CD4-positive, alpha-beta T cell treated with Interleukin-10 for 1 hour (primary cell): Measurements from ENCODE around the gene RASSF5.
A peak's percentile ranks its signal among the peaks of the same experiment; 100 is the strongest.

Source experiments
- DNase-seq: peaks from one replicate; pipeline ENCODE4 v3.0.0-alpha.2; 2020

Gene RASSF5, protein sequence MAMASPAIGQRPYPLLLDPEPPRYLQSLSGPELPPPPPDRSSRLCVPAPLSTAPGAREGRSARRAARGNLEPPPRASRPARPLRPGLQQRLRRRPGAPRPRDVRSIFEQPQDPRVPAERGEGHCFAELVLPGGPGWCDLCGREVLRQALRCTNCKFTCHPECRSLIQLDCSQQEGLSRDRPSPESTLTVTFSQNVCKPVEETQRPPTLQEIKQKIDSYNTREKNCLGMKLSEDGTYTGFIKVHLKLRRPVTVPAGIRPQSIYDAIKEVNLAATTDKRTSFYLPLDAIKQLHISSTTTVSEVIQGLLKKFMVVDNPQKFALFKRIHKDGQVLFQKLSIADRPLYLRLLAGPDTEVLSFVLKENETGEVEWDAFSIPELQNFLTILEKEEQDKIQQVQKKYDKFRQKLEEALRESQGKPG

DNA sequence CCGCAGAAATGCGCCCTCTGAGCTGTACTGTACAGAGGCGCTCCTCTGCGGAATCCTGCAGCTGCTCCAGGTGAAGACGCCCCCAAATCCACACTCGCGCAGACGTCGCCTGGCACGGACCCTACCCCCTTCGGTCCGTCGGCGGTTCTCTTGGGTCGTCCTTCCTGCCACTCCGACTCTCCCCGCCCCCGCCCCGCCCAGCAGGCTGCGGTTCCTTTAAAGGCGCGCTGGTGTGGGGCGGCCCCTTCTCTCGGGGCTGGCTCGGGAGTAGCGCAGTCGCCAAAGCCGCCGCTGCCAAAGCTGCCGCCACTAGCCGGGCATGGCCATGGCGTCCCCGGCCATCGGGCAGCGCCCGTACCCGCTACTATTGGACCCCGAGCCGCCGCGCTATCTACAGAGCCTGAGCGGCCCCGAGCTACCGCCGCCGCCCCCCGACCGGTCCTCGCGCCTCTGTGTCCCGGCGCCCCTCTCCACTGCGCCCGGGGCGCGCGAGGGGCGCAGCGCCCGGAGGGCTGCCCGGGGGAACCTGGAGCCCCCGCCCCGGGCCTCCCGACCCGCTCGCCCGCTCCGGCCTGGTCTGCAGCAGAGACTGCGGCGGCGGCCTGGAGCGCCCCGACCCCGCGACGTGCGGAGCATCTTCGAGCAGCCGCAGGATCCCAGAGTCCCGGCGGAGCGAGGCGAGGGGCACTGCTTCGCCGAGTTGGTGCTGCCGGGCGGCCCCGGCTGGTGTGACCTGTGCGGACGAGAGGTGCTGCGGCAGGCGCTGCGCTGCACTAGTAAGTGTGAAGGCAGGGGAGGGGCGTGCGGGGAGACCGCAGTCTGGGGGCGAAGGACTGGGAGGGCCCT, at the start of gene RASSF5:
RASSF5 (plus strand) TSS at position 248 of the 846 bp plus-strand sequence; CDS start at position 320, 72 bp downstream.
- DNase-seq = peak; percentile 85

DNA sequence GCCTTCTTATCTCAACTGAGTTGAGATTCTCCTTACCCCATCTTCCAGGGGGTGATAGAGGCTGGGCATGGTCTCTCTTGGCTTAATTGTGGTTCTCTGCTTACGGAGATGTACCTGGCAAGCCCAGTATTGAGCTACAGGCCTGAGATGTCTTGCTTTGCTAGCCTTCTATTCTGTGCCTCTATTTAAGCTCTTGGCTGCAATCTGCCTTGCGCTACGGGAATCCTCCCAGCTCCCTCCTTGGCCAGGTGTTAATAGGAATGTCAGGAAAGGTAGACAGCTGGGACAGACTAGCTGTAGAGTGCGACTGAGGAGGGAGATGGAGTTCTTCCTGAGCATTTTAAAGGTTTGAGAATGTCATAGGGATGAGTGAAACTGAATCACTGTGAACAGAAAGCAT, 47.6 kb upstream of the RASSF5 start:
- DNase-seq = no peak

DNA sequence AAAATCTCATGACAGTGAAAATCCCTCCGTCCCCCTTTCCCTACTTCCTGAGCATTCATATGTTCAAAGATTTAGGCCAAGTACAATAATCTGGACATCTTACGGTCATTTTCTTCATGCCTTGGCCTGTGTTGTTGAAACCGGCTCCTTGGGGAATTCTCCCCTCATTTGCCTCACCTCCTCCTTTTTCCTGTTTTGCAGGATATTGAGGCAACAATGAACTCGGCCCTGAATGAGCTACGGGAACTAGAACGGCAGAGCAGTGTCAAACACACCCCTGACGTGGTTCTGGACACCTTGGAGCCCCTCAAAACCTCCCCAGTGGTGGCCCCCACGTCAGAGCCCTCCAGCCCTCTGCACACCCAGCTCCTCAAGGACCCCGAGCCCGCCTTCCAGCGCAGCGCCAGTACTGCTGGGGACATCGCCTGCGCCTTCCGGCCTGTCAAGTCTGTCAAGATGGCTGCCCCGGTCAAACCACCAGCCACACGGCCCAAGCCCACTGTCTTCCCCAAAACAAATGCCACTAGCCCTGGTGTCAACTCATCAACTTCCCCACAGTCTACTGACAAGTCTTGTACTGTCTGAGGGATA, 46.4 kb upstream of the RASSF5 start:
- no peak for DNase-seq

DNA sequence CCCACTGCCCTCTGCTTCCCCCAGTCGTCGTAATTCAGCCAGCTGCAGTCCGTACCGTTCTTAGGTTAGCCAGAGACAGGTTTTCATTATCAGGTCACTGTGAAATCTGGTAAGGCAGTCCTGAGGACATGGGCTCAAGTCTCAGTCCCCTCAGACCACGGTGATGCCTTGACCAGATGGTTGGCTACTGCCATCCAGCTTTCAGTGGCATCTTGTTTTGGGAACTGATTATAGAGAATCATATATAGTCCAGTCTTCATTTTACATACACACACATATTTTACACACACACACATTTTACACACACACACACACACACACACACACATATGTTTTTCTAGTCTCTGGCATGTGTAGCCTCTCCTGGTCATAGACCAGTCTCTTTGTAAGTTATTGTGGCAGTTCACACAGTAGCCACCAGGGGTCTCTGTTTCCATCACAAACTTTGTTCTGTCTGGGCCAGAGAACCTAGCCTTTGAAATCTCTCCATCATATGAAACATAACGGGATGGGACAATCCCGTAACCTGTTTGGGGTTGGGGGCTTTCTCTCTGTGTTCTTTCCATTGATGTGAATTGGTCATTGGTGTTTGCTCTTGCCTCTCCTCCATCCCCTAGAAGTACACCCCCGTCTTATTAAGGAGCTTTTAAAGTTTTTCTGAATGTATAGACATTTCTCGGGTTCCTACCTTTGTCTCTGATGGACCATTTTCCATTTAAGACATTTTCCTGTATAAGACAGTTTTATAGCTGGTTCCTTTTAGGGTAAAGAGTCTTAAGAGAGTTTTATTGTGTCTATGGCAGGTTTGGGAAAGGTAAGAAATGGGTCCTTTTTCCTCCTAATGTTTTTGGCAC, 45.5 kb upstream of the RASSF5 start:
- peak; percentile 84 for DNase-seq

DNA sequence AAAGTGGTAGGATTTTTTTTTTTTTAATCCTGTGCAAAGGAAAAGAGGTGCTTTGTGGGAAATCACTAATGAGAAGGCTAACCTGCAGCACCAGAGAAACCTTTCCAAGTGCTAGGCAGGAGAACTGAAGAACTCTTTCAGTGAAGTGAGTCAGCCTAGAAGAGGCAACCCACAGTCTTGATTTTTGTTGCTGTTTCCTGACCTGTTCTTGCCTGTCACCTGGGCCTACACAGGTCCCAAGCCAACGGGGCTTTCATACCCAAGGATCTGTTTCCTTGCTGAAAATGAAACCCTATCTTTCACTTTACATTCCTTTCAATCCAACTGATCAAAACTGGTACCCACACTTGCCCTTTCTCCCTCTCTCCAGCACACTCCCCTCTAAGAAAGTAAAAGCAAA, 44.2 kb upstream of the RASSF5 start:
- DNase-seq = no peak

DNA sequence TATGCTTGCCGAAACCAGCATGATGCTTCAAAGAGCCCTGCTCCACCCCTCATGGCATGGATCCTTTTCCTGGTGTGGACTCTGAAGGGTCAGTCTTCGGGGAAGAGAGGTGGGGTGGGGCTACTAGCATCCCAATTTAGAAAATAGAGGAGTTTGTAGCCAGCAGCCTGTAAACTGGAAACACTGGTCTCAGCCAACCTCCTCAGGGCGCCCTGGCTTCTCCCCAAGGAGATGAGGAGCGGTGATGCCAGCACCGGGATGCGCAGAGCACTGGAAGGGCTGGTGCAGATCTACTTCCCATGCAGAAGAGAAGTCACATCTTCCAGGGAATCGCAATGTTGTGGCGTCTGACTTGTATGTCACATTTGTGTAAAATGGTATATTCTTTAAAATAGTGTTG, 43.4 kb upstream of the RASSF5 start:
- DNase-seq = no peak

DNA sequence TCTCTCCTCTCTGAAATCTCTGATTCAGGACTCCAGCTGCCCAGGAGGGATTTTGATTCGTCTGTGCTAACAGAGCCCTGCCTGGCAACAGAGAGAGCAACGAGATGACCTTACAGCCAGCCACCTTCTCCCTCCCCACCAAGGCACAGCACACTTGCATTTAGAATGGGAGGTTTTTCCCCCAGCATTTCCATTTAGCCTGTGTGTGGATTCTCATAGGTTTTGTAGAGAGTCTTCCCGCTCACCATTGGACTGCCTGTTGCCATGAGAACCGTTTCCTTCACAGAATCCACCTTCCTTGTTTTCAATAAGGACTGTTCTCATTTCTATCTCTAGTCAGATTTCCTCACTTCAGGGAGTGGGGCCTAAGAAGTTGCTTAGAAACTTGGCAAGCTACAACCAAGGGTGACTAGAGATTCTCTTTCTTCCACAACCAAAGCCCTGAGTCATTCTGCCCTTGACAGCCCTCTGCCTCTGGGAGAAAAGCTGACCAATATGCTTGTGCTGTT, 42.8 kb upstream of the RASSF5 start:
- DNase-seq = no peak

DNA sequence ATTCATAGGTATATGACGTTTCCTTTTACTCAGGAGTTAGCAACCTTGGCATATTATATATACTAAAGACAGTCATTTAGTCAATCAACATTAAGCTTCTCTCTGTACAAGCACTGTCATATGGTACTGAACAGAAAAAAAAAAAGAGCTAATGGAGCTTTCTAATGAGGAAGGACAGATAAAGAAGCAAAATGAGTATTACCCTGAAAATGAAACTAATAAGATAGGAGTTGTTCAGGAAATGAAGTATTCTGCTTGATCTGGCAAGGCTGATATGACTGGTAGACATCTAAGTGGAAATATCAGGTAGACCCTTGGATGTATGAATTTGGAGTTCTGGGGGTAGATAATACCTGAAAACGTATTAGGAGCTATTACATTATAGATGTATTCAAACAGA, 41.4 kb upstream of the RASSF5 start:
- no peak for DNase-seq

DNA sequence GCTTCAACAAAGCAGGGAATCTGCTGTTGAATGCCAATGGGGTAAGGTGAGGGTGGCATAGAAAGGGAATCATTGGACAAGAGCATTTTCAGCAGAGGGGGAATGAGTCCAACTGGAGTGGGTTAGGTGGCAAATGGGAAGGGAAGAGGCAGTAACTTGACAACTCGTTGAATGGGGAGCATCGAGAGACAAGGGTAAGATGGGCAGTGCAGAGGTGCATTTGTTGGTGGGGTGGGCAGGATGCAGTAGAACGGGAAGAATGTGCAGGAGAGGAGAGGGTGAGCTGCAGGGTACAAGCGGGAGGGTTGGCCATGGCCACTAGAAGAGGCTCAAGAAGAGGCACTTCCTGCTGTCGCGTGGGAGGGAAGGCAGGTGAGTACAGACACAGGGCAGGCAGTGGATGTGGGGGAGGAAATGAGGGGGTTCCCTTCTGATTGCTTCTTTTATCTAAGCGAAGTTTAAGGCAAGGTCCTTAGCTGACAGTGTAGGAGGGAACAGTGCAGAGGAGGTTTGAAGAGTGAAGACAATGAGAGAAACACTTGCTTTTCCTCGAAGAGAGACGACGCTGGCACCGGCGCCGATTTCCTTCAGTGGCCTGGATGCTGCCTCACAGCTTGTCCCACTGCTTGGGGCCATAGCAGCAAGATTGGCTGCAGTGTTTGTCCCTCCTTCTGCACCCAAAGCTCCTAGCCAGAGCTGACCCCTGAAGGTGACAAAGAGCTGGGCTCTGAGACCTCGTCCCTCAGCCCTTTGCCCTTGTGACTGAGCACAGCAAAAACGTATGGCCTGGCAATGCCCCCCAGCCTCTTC, 40.3 kb upstream of the RASSF5 start:
- DNase-seq = no peak

DNA sequence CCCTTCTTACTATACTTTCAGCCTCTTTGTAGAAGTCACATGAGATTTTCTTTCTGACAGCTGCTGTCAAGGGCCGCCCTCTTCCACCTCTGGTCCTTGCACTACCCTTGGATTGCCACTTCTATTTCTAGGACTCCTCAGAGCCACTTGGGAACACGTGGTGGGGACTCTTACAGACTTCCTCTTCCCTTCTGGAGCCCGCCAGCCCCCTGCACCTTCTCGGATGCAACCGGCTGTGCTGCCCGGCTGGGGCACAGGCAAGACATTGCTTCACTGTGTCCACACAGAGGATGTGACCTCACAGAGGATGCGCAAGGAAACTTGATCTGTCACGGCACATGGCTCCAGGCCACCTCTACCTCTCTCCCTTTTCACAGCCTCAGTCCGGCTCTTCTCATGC, 39.4 kb upstream of the RASSF5 start:
- peak; percentile 38 for DNase-seq

DNA sequence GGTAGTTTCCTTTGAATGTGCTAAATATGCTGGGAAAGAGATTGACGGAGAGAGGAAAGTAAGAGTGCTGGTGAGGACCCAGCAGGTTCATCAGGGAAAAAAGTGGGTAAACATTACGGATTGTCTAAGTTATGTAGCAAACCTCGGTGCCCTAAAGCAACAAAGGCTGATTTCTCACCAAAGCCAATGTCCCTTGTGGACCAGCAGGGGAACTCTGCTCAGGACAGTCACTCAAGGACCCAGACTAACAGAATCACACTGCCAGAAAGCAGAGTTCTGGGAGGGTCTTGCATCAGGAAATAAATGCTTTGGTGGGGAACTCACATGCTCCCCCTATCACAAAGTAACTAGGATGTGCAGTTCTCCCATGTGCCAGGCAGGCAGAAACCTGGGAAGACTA, 38.8 kb upstream of the RASSF5 start:
- DNase-seq = no peak

DNA sequence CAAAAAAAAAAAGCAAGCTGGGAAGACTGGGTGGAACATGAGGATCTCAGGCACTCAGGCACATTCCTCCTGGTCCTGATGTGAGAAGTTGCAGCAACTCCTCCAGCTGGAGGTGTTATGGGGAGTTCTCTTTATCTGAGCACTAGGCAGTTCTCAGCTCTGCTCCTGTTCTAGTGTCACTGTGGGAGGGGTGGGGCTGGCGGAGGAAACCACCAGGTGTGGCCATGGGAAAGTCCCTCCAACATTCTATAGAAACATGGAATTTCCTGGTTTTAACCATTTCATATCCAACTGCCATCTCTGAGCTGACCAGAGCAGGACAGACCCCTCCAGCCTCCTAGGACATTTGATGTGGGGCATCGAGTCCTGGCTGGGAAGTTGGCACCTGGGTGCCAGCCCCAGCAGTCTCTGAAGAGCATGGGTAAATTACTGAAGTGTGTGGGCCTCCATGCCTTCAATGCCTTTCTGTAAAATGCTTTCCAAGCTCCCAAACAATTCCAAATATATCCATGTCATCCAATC, 37.9 kb upstream of the RASSF5 start:
- peak; percentile 60 for DNase-seq

DNA sequence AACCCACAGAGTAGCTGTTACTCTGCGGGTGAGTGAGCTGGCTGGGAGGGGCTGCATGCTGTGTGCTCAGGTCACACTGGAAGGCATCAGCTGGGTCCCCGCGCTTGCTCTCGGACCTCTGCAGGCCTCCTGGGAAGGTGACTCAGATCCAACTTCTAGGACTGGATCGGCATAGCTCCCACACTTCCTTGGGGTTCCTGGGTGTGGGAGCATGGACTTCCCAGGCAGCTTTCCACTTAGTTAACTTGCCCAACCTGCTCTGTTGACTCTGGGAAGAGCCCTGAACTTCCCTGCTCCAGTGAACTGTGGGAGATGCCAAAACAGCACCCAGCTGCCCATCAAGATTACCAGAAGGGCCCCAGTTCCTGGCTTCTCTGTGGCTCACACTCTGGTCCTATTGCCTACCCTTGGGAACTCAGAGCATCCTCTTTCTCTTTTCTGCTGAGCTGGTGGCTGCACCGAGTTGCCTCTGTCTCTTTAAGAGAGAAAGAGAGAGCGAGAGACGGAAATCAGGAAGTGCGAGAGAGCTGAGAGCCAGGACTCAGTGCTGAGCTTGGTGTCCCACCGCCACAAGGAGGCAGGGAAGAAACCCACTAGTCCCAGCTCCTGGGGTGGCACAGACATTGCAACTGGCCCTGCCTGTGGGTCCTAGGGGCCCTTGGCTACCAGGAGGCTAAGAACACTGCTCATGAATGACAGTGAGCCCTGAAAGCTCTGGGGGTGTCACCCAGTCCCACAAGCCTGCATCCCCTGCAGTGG, 37.2 kb upstream of the RASSF5 start, which contains the start of gene IKBKE:
IKBKE (plus strand) TSS at position 544 of the 759 bp plus-strand sequence. CDS start 2,752 bp downstream, outside the sequence.
- DNase-seq = peak; percentile 58

DNA sequence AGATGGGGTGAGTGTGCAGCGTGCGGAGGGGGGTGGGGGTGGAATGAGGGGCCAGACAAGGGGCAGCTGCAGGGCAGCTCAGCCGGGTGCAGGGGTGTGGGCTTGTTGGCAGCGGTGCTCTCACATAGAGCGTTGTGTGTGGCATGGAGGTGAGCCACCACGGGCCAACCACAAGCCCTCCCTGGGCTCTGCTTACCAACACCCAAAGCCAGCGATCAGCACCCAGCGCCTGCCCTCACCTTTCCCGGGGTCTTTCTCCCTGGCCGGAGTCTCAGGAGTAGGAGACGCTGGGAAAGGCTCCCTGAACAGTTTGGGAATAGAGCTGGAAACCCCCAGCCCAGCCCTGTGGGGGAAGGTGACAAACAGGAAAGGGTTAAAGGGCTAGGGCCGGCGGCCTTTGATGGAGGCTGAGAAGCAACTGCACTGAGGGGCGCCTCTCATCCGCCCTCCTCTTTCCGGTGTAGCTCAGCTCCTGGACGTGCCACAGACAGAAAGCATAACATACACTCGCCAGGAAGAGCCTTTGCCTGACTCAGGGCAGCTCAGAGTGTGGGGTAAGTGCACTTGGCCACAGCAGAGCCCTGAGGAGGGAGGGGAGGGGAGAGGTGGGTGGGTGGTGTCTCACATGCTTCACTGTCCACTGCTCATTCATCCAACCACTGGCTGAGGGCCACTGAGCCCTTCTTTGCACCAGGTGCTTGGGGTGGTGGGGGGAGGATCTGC, 36.5 kb upstream of the RASSF5 start:
- DNase-seq = peak; percentile 43

DNA sequence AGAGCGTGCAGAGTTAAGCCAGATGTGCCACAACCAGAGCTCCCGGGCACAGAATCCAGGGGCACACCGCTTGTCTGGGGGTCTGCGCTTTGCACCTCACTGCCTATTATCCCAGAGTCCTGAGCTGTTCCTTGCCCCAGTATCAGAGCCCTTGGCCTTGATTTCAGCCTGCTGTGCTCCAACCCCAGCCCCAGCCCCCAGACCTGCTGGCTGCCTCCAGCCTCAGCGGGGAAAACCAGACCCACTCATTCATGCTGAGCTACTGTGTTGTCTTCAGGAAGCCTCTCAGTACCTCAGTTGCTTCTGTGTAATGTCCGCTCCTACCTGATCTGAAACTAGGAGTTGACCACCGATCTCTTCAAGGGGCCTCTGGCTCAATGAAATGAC, 35.9 kb upstream of the RASSF5 start:
- no peak for DNase-seq

DNA sequence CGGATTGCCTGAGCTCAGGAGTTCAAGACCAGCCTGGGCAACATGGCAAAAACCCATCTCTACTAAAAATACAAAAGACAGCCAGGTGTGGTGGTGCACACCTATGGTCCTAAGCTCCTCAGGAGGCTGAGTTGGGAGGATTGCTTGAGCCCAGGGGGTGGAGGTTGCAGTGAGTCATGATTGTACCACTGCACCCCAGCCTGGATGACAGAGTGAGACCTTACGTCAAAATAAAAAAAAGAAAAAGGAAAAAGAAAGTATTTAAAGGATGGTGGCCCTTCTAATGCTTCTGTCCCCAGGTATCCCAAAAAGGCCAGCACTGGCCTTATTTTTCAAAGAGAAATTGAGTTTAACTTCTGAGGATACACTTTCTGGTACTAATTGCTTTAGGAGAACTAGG, 35.3 kb upstream of the RASSF5 start:
- no peak for DNase-seq

DNA sequence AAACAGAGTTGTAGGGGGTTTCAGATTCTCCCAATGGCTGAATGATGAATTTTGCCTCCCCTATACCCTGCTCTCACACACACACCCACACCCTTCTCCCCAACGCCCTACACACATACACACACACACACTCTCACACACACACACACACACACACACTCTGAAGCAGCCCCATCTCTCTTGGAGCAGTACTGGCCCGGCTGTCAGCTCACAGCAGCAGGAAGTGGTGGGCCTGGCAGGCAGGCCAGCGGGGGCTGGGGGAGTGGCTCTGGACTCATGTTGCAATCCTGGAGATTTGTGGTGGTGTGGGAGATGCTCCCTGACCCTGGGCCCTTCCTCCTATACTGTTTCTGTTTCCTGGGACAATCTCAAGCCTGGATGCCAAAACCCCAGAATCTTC, 34.9 kb upstream of the RASSF5 start:
- peak; percentile 48 for DNase-seq

DNA sequence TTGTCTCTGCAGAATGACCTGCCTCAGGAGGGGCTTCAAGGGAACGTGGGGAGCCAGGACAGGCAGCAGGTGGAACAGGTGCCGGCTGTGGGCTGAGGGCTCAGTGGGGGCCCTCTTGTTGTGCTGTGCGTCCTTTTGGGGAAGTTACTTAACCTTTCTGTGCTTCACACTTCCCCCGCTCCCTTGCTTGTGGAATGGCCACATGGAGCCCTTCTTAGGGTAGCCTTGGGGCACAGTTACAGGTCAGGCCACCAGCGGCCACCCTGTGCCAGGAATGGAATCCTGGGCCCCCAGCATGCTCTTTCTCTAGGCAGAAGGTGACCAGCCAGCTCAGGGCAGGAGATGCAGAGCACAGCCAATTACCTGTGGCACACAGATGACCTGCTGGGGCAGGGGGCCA, 34.4 kb upstream of the RASSF5 start:
- no peak for DNase-seq

DNA sequence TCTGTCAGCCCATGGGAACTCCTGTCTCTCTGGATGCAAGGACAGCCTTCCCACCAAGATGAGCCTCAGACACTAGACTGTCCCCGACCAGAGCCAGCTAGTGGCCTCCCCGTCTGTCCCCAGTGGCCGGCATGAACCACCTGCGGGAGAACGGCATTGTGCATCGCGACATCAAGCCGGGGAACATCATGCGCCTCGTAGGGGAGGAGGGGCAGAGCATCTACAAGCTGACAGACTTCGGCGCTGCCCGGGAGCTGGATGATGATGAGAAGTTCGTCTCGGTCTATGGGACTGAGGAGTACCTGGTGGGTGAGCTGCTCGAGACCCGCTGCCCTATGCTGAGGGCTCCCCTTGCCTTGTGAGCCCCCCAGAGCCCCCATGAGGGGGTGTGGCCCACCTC, 31.3 kb upstream of the RASSF5 start:
- no peak for DNase-seq

DNA sequence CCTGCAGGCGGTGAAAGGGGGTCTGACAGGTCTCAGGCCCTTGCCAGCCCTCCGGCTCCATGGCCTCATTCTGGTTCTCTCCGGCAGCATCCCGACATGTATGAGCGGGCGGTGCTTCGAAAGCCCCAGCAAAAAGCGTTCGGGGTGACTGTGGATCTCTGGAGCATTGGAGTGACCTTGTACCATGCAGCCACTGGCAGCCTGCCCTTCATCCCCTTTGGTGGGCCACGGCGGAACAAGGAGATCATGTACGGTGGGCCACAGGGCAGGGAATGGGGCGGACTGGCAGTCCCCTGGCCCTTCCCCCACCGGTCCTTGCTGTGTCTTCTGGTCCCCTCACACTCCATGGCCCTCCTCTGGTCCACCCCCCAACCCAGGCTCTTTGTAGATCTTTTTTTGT, 30.7 kb upstream of the RASSF5 start:
- no peak for DNase-seq
